Measurements from ENCODE around the gene SHMT2. TPM values are rescaled to one million over a fixed set of nuclear protein-coding genes. Genes with fewer than 3 reads are reported as not detected.

The SHMT2 gene
- total and polyA plus RNA-seq, 9 of the 15 experiments (the other 6 are each of a cell fraction or from before 2014, with no cell fraction given): 46.1 to 319 (median 115) TPM

DNA sequence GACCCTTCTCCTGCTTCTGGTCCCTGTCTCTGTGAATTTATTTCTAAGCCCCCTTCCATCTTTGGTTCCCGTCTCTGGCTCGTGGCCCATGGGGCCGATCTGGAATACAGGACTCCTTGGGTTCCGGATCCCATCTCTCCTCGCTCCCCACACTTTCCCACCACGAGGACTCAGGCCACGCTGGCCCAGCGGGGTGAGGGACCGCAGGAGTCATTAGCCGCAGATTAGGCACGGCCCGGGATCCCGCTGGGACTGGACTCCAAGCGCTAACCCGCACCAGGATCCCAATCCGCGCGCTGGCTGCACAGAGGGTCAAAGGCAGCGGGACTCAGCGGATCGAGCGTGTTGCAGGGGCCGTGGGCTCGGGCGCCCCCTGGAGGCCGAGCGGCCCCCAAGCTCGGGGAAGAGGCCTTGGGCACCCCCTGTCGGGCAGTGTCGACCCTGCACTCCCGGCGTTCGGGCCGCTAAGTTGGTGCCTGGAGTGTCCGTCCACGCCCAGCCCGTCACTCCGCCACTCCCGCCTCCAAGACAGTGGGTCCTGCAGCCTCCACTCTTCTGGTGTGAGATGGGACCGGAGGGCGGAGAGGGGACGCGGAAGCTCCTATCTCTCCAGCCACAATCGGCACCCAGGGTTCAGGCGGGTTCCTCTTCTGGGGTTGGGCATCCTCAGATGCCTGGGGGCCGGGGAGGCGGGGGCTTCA, 9.5 kb downstream of the SHMT2 start (continued):
- 0 out of 2 replicates have a peak, but pooled peaks have one; percentile 79 for TF ChIP-seq CBX1 (IDR thresholded peaks at IDR 0.05; ENCODE audit: low read depth)
- peak; percentile 74 for TF ChIP-seq POLR2G (IDR thresholded peaks at IDR 0.05; ENCODE audit: low read depth, low read length)
- TF ChIP-seq NR2F6 (CRISPR knock-in tag; IDR thresholded peaks at IDR 0.05): no peak
- TF ChIP-seq TOE1 (IDR thresholded peaks at IDR 0.05; ENCODE audit: borderline replicate concordance): no peak
- TF ChIP-seq TOE1 (CRISPR knock-in tag; IDR thresholded peaks at IDR 0.05; ENCODE audit: borderline replicate concordance, low read depth): peak; percentile 70; the same call in 1 of the 2 replicates
- TF ChIP-seq, protein P1, sequence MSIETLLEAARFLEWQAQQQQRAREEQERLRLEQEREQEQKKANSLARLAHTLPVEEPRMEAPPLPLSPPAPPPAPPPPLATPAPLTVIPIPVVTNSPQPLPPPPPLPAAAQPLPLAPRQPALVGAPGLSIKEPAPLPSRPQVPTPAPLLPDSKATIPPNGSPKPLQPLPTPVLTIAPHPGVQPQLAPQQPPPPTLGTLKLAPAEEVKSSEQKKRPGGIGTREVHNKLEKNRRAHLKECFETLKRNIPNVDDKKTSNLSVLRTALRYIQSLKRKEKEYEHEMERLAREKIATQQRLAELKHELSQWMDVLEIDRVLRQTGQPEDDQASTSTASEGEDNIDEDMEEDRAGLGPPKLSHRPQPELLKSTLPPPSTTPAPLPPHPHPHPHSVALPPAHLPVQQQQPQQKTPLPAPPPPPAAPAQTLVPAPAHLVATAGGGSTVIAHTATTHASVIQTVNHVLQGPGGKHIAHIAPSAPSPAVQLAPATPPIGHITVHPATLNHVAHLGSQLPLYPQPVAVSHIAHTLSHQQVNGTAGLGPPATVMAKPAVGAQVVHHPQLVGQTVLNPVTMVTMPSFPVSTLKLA (conservative IDR thresholded peaks at IDR 0.05): peak in 1 of 2 experiments; percentile 51; a peak in 1 of 4 replicates
- no peak for TF ChIP-seq ZNF445 (CRISPR knock-in tag; IDR thresholded peaks at IDR 0.05; ENCODE audit: low read depth)
- TF ChIP-seq GATA2 (CRISPR knock-in tag; IDR thresholded peaks at IDR 0.05): no peak
- no peak for TF ChIP-seq MXI1 (IDR thresholded peaks at IDR 0.05; ENCODE audit: low read depth, low read length)
- no peak for TF ChIP-seq SNIP1 (IDR thresholded peaks at IDR 0.05; ENCODE audit: low read depth)
- TF ChIP-seq SMC3 (conservative IDR thresholded peaks at IDR 0.05; ENCODE audit: insufficient read depth, low read depth, low read length): peak; percentile 95
- TF ChIP-seq, protein P2, sequence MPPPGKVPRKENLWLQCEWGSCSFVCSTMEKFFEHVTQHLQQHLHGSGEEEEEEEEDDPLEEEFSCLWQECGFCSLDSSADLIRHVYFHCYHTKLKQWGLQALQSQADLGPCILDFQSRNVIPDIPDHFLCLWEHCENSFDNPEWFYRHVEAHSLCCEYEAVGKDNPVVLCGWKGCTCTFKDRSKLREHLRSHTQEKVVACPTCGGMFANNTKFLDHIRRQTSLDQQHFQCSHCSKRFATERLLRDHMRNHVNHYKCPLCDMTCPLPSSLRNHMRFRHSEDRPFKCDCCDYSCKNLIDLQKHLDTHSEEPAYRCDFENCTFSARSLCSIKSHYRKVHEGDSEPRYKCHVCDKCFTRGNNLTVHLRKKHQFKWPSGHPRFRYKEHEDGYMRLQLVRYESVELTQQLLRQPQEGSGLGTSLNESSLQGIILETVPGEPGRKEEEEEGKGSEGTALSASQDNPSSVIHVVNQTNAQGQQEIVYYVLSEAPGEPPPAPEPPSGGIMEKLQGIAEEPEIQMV (tag; conservative IDR thresholded peaks at IDR 0.05; ENCODE audit: low read depth): no peak
- TF ChIP-seq ZFX (CRISPR knock-in tag; IDR thresholded peaks at IDR 0.05): peak; percentile 51; the same call in 1 of the 2 replicates
- peak; percentile 89 for TF ChIP-seq STAG1 (CRISPR knock-in tag; IDR thresholded peaks at IDR 0.05; ENCODE audit: borderline replicate concordance)
- peak; percentile 39; the same call in 1 of the 2 replicates for TF ChIP-seq RNF2 (IDR thresholded peaks at IDR 0.05)
- TF ChIP-seq, protein P3, sequence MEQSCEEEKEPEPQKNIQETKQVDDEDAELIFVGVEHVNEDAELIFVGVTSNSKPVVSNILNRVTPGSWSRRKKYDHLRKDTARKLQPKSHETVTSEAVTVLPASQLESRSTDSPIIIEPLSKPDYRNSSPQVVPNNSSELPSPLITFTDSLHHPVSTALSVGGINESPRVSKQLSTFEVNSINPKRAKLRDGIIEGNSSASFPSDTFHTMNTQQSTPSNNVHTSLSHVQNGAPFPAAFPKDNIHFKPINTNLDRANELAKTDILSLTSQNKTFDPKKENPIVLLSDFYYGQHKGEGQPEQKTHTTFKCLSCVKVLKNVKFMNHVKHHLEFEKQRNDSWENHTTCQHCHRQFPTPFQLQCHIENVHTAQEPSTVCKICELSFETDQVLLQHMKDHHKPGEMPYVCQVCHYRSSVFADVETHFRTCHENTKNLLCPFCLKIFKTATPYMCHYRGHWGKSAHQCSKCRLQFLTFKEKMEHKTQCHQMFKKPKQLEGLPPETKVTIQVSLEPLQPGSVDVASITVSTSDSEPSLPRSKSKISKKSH (CRISPR knock-in tag; IDR thresholded peaks at IDR 0.05): no peak
- 0 out of 2 replicates have a peak, but pooled peaks have one; percentile 62 for TF ChIP-seq ZKSCAN1 (IDR thresholded peaks at IDR 0.05; ENCODE audit: low read depth, low read length)
- TF ChIP-seq, protein P4, sequence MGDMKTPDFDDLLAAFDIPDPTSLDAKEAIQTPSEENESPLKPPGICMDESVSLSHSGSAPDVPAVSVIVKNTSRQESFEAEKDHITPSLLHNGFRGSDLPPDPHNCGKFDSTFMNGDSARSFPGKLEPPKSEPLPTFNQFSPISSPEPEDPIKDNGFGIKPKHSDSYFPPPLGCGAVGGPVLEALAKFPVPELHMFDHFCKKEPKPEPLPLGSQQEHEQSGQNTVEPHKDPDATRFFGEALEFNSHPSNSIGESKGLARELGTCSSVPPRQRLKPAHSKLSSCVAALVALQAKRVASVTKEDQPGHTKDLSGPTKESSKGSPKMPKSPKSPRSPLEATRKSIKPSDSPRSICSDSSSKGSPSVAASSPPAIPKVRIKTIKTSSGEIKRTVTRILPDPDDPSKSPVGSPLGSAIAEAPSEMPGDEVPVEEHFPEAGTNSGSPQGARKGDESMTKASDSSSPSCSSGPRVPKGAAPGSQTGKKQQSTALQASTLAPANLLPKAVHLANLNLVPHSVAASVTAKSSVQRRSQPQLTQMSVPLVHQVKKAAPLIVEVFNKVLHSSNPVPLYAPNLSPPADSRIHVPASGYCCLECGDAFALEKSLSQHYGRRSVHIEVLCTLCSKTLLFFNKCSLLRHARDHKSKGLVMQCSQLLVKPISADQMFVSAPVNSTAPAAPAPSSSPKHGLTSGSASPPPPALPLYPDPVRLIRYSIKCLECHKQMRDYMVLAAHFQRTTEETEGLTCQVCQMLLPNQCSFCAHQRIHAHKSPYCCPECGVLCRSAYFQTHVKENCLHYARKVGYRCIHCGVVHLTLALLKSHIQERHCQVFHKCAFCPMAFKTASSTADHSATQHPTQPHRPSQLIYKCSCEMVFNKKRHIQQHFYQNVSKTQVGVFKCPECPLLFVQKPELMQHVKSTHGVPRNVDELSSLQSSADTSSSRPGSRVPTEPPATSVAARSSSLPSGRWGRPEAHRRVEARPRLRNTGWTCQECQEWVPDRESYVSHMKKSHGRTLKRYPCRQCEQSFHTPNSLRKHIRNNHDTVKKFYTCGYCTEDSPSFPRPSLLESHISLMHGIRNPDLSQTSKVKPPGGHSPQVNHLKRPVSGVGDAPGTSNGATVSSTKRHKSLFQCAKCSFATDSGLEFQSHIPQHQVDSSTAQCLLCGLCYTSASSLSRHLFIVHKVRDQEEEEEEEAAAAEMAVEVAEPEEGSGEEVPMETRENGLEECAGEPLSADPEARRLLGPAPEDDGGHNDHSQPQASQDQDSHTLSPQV (IDR thresholded peaks at IDR 0.05): peak; percentile 93
- peak; percentile 62 for TF ChIP-seq RBM22 (IDR thresholded peaks at IDR 0.05; ENCODE audit: low read depth, low read length, poor library complexity, severe bottlenecking)

All from K562 (cell line).